GM23248 (cell line): ENCODE data around the gene GDPD5. TPM values are rescaled to one million over a fixed set of nuclear protein-coding genes. Genes with fewer than 3 reads are reported as not detected.

Experiments used
- DNase-seq: peaks from one replicate; pipeline ENCODE4 v3.0.0-alpha.2; 2015
- H2AFZ ChIP-seq: fragments of 200-600 bp; sonication (generic); 2 replicates; pipeline ENCODE4 v1.6.1; 2016; ENCODE audit warnings: antibody characterized with exemption
- H3F3A ChIP-seq: fragments of 200-600 bp; sonication (generic); 2 replicates; pipeline ENCODE4 v1.6.1; 2016; ENCODE audit warnings: mild to moderate bottlenecking, antibody characterized with exemption, mixed run types; ENCODE audit not compliant: insufficient read depth
- H3K27ac ChIP-seq: fragments of 200-600 bp; sonication (generic); 2 replicates; pipeline ENCODE4 v1.5.1; 2016; ENCODE audit warnings: mild to moderate bottlenecking
- H3K27me3 ChIP-seq: fragments of 200-600 bp; sonication (generic); replicated peaks from 2 replicates; pipeline ENCODE4 v1.6.1; 2016; ENCODE audit warnings: mild to moderate bottlenecking; ENCODE audit not compliant: insufficient read depth
- H3K36me3 ChIP-seq: fragments of 200-600 bp; sonication (generic); 2 replicates; pipeline ENCODE4 v1.6.1; 2016; ENCODE audit warnings: low read depth, mild to moderate bottlenecking
- H3K4me1 ChIP-seq: fragments of 200-600 bp; sonication (generic); 2 replicates; pipeline ENCODE4 v1.6.1; 2016; ENCODE audit warnings: mild to moderate bottlenecking; ENCODE audit not compliant: insufficient read depth
- H3K4me2 ChIP-seq: fragments of 200-600 bp; sonication (generic); one replicate; pipeline ENCODE4 v1.6.1; 2016; ENCODE audit warnings: mild to moderate bottlenecking; ENCODE audit not compliant: unreplicated experiment
- H3K4me3 ChIP-seq: fragments of 200-600 bp; sonication (generic); 2 replicates; pipeline ENCODE4 v1.5.1; 2016; ENCODE audit warnings: mild to moderate bottlenecking
- H3K79me2 ChIP-seq: fragments of 200-600 bp; sonication (generic); 2 replicates; pipeline ENCODE4 v1.6.1; 2016; ENCODE audit warnings: mild to moderate bottlenecking; ENCODE audit not compliant: insufficient read depth
- H3K9ac ChIP-seq: fragments of 200-600 bp; sonication (generic); 2 replicates; pipeline ENCODE4 v1.6.1; 2016; ENCODE audit warnings: mild to moderate bottlenecking
- H3K9me2 ChIP-seq: fragments of 200-600 bp; sonication (generic); 2 replicates; pipeline ENCODE4 v1.6.1; 2016; ENCODE audit warnings: mixed run types, mild to moderate bottlenecking, moderate library complexity; ENCODE audit not compliant: insufficient read depth
- H3K9me3 ChIP-seq: fragments of 200-600 bp; sonication (generic); one replicate; pipeline ENCODE4 v1.6.1; 2017; ENCODE audit warnings: low read depth
- H4K20me1 ChIP-seq: fragments of 200-600 bp; sonication (generic); 2 replicates; pipeline ENCODE4 v1.6.0; 2016; ENCODE audit not compliant: insufficient read depth
- EZH2 ChIP-seq: fragments of 200-600 bp; sonication (generic); IDR thresholded peaks from 2 replicates; pipeline ENCODE4 v1.6.1; 2018; ENCODE audit warnings: antibody characterized with exemption, mild to moderate bottlenecking; ENCODE audit not compliant: insufficient read depth, poor library complexity, severe bottlenecking
- EZH2phosphoT487 ChIP-seq: fragments of 200-600 bp; sonication (generic); IDR thresholded peaks from 2 replicates; pipeline ENCODE4 v1.6.1; 2018; ENCODE audit warnings: antibody characterized with exemption, moderate library complexity, mild to moderate bottlenecking, low read depth; ENCODE audit not compliant: insufficient read depth
- WGBS, 2 experiments: methylation state at CpG; one replicate each; pipeline ENCODE4 v1.1.6; 2015 to 2017; ENCODE audit warnings: low lambda C conversion rate in 2 of 2, low coverage in 1 of 2; ENCODE audit errors: missing lambda C conversion rate in 2 of 2; 5-methylcytosine and 5-hydroxymethylcytosine counted together
- in situ Hi-C: fragments of 300-500 bp; cut with MboI; formaldehyde crosslinking; loops from 2 replicates; pipeline ENCODE4 v1.15.0; 2020
- polyA plus RNA-seq: library from polyadenylated mRNA; unstranded; fragments of >200 nt; fragmentation: Nextera tagmentation; extraction: Ambion mirVana; gene quantifications from 2 replicates; pipeline ENCODE4 v1.2.1, GENCODE V29; 2016
- total RNA-seq: library from RNA; depleted of rRNA; stranded (reverse); fragments of >200 nt; shearing (Covaris generic); gene quantifications from 2 replicates; pipeline ENCODE4 v1.2.3, GENCODE V29; 2014

GDPD5 gene
- total and polyA plus RNA-seq, 2 experiments from 2014 or later: 3.4 to 10.7 TPM

- Histone ChIP-seq H2AFZ (no peak overlapping the region), H3K4me2 (no peak overlapping the region), H3K79me2 (no peaks in the 10 kb centered on the region), H3K9ac (no peak overlapping the region), H3F3A (no peaks in the 10 kb centered on the region), H3K27me3 (peaks cover 16% of the 10 kb centered on the region), H4K20me1 (no peaks in the 10 kb centered on the region), H3K36me3 (no peaks in the 10 kb centered on the region), H3K9me3 (no peaks in the 10 kb centered on the region), H3K4me3 (no peak overlapping the region), H3K4me1 (0 out of 2 replicates have a peak, but pooled peaks cover 3% of the 10 kb centered on the region), H3K27ac (no peak overlapping the region), H3K9me2 (no peaks in the 10 kb centered on the region)
- WGBS, 2 experiments: 79 to 83% methylated on average over 9 of the region's 9 CpGs
- in situ Hi-C loops: no loop called here
- no peak for DNase-seq
- TF ChIP-seq EZH2phosphoT487 (no peak), EZH2 (no peak)
Observed at GRCh38 chr11:75435571-75435925, 90.2 kb downstream of the GDPD5 start.

- H3K4me3 ChIP-seq: no peak overlapping the region
Observed at GRCh38 chr11:75434886-75435570, 90.7 kb downstream of the GDPD5 start.

GRCh38 chr11:75434051-75434450, 91.7 kb downstream of the GDPD5 start:
- in situ Hi-C loops: no loop called here
- Histone ChIP-seq H3K9me3 (no peaks in the 10 kb centered on the region), H3K4me2 (no peak overlapping the region), H3K79me2 (no peaks in the 10 kb centered on the region), H3K36me3 (no peaks in the 10 kb centered on the region), H2AFZ (no peak overlapping the region), H3K9ac (no peak overlapping the region), H3K9me2 (no peaks in the 10 kb centered on the region), H3K27ac (no peak overlapping the region), H3K27me3 (peaks cover 20% of the 10 kb centered on the region), H4K20me1 (no peaks in the 10 kb centered on the region), H3K4me1 (0 out of 2 replicates have a peak, but pooled peaks cover 4% of the 10 kb centered on the region), H3K4me3 (no peak overlapping the region), H3F3A (no peaks in the 10 kb centered on the region)
- 64 to 70% methylated on average over 4 of the region's 4 CpGs for WGBS, 2 experiments
- DNase-seq: no peak
- no peak for TF ChIP-seq EZH2

More at GRCh38 chr11:75434886-75435570, 90.7 kb downstream of the GDPD5 start:
- Histone ChIP-seq H3K36me3 (no peaks in the 10 kb centered on the region), H3K9ac (no peak overlapping the region), H3K9me2 (no peaks in the 10 kb centered on the region), H3F3A (no peaks in the 10 kb centered on the region), H3K4me2 (no peak overlapping the region), H3K27ac (no peak overlapping the region), H2AFZ (no peak overlapping the region), H3K27me3 (peaks cover 20% of the 10 kb centered on the region), H3K9me3 (no peaks in the 10 kb centered on the region), H4K20me1 (no peaks in the 10 kb centered on the region), H3K4me1 (0 out of 2 replicates have a peak, but pooled peaks cover 4% of the 10 kb centered on the region), H3K79me2 (no peaks in the 10 kb centered on the region)
- in situ Hi-C loops: no loop called here
- no peak for DNase-seq
- 83 to 88% methylated on average over 11 to 12 of the region's 12 CpGs for WGBS, 2 experiments
- TF ChIP-seq EZH2: no peak
- TF ChIP-seq EZH2phosphoT487: no peak

GRCh38 chr11:75433443-75433842, 92.3 kb downstream of the GDPD5 start:
- no peaks in the 10 kb centered on the region for H4K20me1 ChIP-seq
- in situ Hi-C loops: no loop called here
- H3K36me3 ChIP-seq: no peaks in the 10 kb centered on the region
- TF ChIP-seq EZH2phosphoT487: no peak
- TF ChIP-seq EZH2: no peak
- no peaks in the 10 kb centered on the region for H3K9me3 ChIP-seq
- no peak overlapping the region for H3K4me2 ChIP-seq
- no peak overlapping the region for H3K27ac ChIP-seq
- WGBS, 2 experiments: 85 to 87% methylated on average over 6 of the region's 6 CpGs
- peaks cover 20% of the 10 kb centered on the region for H3K27me3 ChIP-seq
- H3F3A ChIP-seq: no peaks in the 10 kb centered on the region
- no peak overlapping the region for H3K4me3 ChIP-seq
- no peaks in the 10 kb centered on the region for H3K9me2 ChIP-seq
- no peak for DNase-seq
- H3K4me1 ChIP-seq: 0 out of 2 replicates have a peak, but pooled peaks cover 4% of the 10 kb centered on the region
- no peak overlapping the region for H3K9ac ChIP-seq
- H2AFZ ChIP-seq: no peak overlapping the region
- no peaks in the 10 kb centered on the region for H3K79me2 ChIP-seq
